ENCODE data around the gene KCNIP1. TPM values are rescaled to one million over a fixed set of nuclear protein-coding genes. Genes with fewer than 3 reads are reported as not detected.

KCNIP1 gene
- total and polyA plus RNA-seq, 2 of the 8 experiments (the other 6 are each of a cell fraction or from before 2014, with no cell fraction given): 0.52 to 0.83 TPM

DNA sequence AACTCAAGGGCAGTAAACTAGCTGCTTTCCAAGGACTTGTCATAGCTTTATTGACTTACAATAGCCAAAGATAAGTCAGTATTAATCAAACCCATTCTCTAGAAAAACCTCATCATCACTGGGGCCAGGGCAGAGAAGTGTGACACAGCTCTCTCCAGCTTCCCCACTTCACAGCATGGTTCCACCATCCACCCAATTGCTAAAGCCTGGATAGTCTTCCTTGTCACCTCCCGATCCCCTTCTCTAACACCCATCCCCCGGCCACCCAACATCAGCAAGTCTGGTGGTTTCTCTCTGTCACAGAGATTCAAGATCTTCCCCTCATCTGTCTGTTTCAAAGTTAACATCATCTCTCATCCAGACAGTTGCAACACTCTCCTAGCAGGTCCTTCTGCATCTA is 191.1 kb downstream of the KCNIP1 start:
- Histone ChIP-seq H3K9ac (replicated peaks in 1 of 4; ENCODE audit: extremely low read depth in 1 of 4, low read depth in 3 of 4, low read length in 3 of 4) (no peak overlapping the region), H3K79me2 (ENCODE audit: control insufficient read depth in 1 of 2, insufficient read depth in 2 of 2, low read length in 2 of 2) (no peaks in the 10 kb centered on the region), H3K4ac (replicated peaks; ENCODE audit: insufficient read length, low read depth, low read length) (no peak overlapping the region), H3K18ac (ENCODE audit: extremely low read depth, low read length) (no peak overlapping the region), H2BK5ac (ENCODE audit: low read depth, low read length) (no peak overlapping the region), H2BK120ac (replicated peaks; ENCODE audit: low read depth, low read length) (no peak overlapping the region), H3K4me3 (ENCODE audit: extremely low read depth in 1 of 4, insufficient read depth in 2 of 4, low read depth in 3 of 4, low read length in 4 of 4) (no peak overlapping the region), H3K27ac (ENCODE audit: low read depth, low read length) (no peak overlapping the region), H2AFZ (ENCODE audit: low read length) (no peak overlapping the region), H3K9me3 (ENCODE audit: insufficient read depth in 2 of 2, low read depth in 1 of 2, low read length in 1 of 2) (no peaks in the 10 kb centered on the region), H3K79me1 (ENCODE audit: low read depth, low read length) (no peaks in the 10 kb centered on the region), H3K4me1 (replicated peaks in 1 of 4; ENCODE audit: control insufficient read depth in 3 of 4, insufficient read depth in 4 of 4, low read length in 3 of 4) (no peaks in the 10 kb centered on the region), H3K23ac (ENCODE audit: insufficient read length) (no peak overlapping the region), H4K5ac (ENCODE audit: insufficient read length, low read depth, low read length) (no peak overlapping the region), H4K8ac (ENCODE audit: extremely low read depth, insufficient read depth, low read length) (no peak overlapping the region), H2AK5ac (ENCODE audit: low read depth, low read length) (no peak overlapping the region), H3K36me3 (ENCODE audit: control insufficient read depth in 2 of 4, insufficient read depth in 4 of 4, low read length in 3 of 4) (no peaks in the 10 kb centered on the region), H2BK12ac (ENCODE audit: low read depth, low read length) (no peak overlapping the region), H3K14ac (ENCODE audit: insufficient read length) (no peak overlapping the region), H2BK20ac (ENCODE audit: low read length) (no peak overlapping the region), H3K23me2 (ENCODE audit: low read depth, low read length) (no peaks in the 10 kb centered on the region), H4K20me1 (replicated peaks in 1 of 2; ENCODE audit: control insufficient read depth in 1 of 2, insufficient read depth in 2 of 2, low read length in 2 of 2) (no peaks in the 10 kb centered on the region), H3K56ac (replicated peaks; ENCODE audit: insufficient read length, low read depth, low read length) (no peak overlapping the region), H4K91ac (replicated peaks; ENCODE audit: insufficient read length, low read length) (no peak overlapping the region), H3K27me3 (replicated peaks in 1 of 4; ENCODE audit: control insufficient read depth in 3 of 4, extremely low read depth in 1 of 4, insufficient read depth in 3 of 4, low read length in 3 of 4) (no peaks in the 10 kb centered on the region), H3K4me2 (ENCODE audit: insufficient read depth in 1 of 2, low read depth in 2 of 2, low read length in 2 of 2) (no peak overlapping the region), H2BK15ac (ENCODE audit: low read length) (no peak overlapping the region)
- TF ChIP-seq RAD21 (IDR thresholded peaks at IDR 0.05 in 1 of 2, conservative IDR thresholded peaks at IDR 0.05 in 1 of 2; ENCODE audit: low read depth in 2 of 2, low read length in 2 of 2): no peak
- TF ChIP-seq SUZ12 (IDR thresholded peaks at IDR 0.05; ENCODE audit: low read length): no peak
- no peak for TF ChIP-seq ASH2L (IDR thresholded peaks at IDR 0.05; ENCODE audit: low read length)
- no peak for TF ChIP-seq TEAD4 (IDR thresholded peaks at IDR 0.05; ENCODE audit: low read depth, low read length)
- TF ChIP-seq TBP (IDR thresholded peaks at IDR 0.05; ENCODE audit: low read depth, low read length): no peak
- TF ChIP-seq GABPA (IDR thresholded peaks at IDR 0.05; ENCODE audit: borderline replicate concordance, insufficient read depth, low read length): no peak
- TF ChIP-seq BACH1 (IDR thresholded peaks at IDR 0.05; ENCODE audit: low read length): no peak
- TF ChIP-seq MAFK (IDR thresholded peaks at IDR 0.05; ENCODE audit: low read depth, low read length): no peak
- FAIRE-seq: no peak
- ChIA-PET CTCF (ENCODE audit: partially characterized antibody) (interaction anchor here (1.2 to 7.9 kb wide), 6 partner anchors 12 to 647 kb away, joined by 3 to 99 read pairs (median 6); no protein-coding TSS in a partner anchor), POLR2A (ENCODE audit: partially characterized antibody) (no interaction called here)
- WGBS, 2 experiments (ENCODE audit: extremely low coverage in 1 of 2, insufficient coverage in 1 of 2, insufficient read length in 1 of 2, insufficient replicate concordance in 2 of 2, low coverage in 1 of 2, low lambda C conversion rate in 2 of 2, missing lambda C conversion rate in 1 of 2): 62% methylated on average over 2 of the region's 2 CpGs; no CpG with 5 or more reads in 1 of the 2 experiments
- no peak for DNase-seq (ENCODE audit: low read depth in 1 of 2, low spot score in 2 of 2)

Data from H1 (cell line).